Measurements from ENCODE around the gene ARHGAP18. TPM values are rescaled to one million over a fixed set of nuclear protein-coding genes. Genes with fewer than 3 reads are reported as not detected.

Gene ARHGAP18
- 0.65 and 1.6 TPM in 2 replicates for total RNA-seq (2014; rRNA removed; shearing (Covaris generic); ENCODE audit: low replicate concordance)

DNA sequence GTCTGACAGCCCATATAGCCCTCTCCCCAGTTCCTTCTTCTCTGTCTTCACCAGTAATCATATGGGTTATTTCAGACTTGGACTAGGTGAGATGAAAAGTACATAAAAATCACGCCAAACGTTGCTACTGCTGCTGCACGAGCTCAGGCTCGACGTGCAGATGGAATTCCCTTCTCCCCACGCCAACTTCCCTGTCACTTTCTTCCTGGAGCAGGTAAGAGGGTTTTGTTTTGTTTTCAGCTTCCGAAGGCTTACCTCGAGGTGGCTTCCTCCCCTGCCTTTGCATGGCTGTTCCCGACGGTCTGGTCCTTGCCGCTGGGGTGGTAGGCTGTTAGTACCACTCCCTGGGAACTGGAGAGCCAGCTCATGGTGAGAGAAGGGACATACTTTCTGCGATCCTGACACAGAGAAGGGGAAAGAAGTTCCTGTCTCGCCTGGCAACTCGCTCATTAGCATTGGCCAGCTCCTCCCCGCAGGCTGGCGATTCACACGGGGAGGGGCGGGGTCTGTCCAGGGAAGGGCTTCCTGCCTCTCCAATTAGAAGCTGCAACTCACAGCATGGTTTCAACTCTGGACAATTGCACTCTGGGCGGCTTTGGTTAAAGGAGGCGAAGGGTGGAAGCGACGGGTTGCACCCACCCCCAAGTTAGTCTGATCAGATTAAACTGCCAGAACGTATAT lies at the start of gene ARHGAP18:
Gene ARHGAP18 (minus strand): TSS at position 409 of the 681 bp plus-strand sequence. CDS start 41 bp downstream, at position 368.
- H3K27ac ChIP-seq (ENCODE audit: low read length): no peak within 1 kb of the TSS
- H3K9ac ChIP-seq (ENCODE audit: low read length): peak within 1 kb of the TSS; percentile 53
- H3K36me3 ChIP-seq (ENCODE audit: insufficient read depth, low read length): no peaks in the 10 kb centered on the region
- H4K20me1 ChIP-seq (ENCODE audit: insufficient read depth, low read depth, low read length): no peaks in the 10 kb centered on the region
- peak within 1 kb of the TSS; percentile 99 for H2AFZ ChIP-seq (ENCODE audit: low read length)
- H3K9me3 ChIP-seq (ENCODE audit: low read length): no peaks in the 10 kb centered on the region
- peaks cover 20% of the 10 kb centered on the region for H3K4me1 ChIP-seq (ENCODE audit: low read length)
- H3K4me3 ChIP-seq (ENCODE audit: low read length): peak within 1 kb of the TSS; percentile 63
- no peaks in the 10 kb centered on the region for H3K27me3 ChIP-seq (ENCODE audit: low read length)
- DNase-seq: peak; percentile 81
- no peaks in the 10 kb centered on the region for H3K9me2 ChIP-seq (replicated peaks; ENCODE audit: insufficient read depth, low read length)
- peak within 1 kb of the TSS; percentile 74 for H3K4me2 ChIP-seq (ENCODE audit: low read depth, low read length, poor library complexity, severe bottlenecking)
- no peaks in the 10 kb centered on the region for H3K79me2 ChIP-seq (ENCODE audit: low read length)

DNA sequence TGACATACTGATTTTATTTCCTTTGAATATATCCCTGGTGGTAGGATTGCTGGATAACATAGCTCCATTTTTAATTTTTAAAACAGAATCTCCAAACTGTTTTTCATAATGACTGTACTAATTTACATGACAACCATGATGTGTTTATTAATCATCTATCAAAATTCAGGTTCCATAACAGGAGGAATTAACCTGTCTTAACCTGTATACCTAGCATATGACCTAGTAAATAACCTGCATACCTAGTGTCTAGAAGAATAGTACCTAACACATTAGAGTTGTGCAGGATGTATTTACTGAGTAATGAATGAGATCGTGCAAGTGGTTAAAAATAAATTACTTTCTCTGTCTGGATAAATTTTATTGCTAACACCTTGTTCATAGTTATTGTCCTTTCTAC lies 45.8 kb upstream of the ARHGAP18 start:
- no peaks in the 10 kb centered on the region for H3K79me2 ChIP-seq (ENCODE audit: low read length)
- no peaks in the 10 kb centered on the region for H3K9me3 ChIP-seq (ENCODE audit: low read length)
- DNase-seq: no peak
- H3K9me2 ChIP-seq (replicated peaks; ENCODE audit: insufficient read depth, low read length): no peaks in the 10 kb centered on the region
- no peak overlapping the region for H3K4me3 ChIP-seq (ENCODE audit: low read length)
- no peaks in the 10 kb centered on the region for H3K27me3 ChIP-seq (ENCODE audit: low read length)
- H3K27ac ChIP-seq (ENCODE audit: low read length): no peak overlapping the region
- H3K4me2 ChIP-seq (ENCODE audit: low read depth, low read length, poor library complexity, severe bottlenecking): no peak overlapping the region
- H2AFZ ChIP-seq (ENCODE audit: low read length): no peak overlapping the region
- no peaks in the 10 kb centered on the region for H3K36me3 ChIP-seq (ENCODE audit: insufficient read depth, low read length)
- no peaks in the 10 kb centered on the region for H3K4me1 ChIP-seq (ENCODE audit: low read length)
- no peaks in the 10 kb centered on the region for H4K20me1 ChIP-seq (ENCODE audit: insufficient read depth, low read depth, low read length)
- no peak overlapping the region for H3K9ac ChIP-seq (ENCODE audit: low read length)

DNA sequence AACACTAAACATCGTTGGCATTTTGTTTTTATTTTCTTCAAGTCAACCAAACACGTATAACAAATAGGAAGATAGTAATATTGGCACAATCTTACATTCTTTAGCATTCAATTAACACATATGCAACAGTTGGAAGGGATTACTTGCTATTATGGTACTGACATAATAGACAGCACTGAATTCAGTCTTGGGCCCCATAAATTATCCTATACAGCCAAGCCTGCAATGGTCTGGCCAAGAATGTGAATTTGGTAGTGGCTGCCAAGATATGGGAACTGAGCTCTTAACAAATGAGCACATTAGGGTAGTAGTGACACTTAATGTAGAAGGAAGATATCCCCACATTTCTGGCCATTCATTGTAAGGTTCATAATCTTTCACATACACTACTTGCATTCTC lies 44.8 kb upstream of the ARHGAP18 start:
- H3K27me3 ChIP-seq (ENCODE audit: low read length): no peaks in the 10 kb centered on the region
- no peaks in the 10 kb centered on the region for H3K36me3 ChIP-seq (ENCODE audit: insufficient read depth, low read length)
- no peak overlapping the region for H2AFZ ChIP-seq (ENCODE audit: low read length)
- H3K9ac ChIP-seq (ENCODE audit: low read length): no peak overlapping the region
- H4K20me1 ChIP-seq (ENCODE audit: insufficient read depth, low read depth, low read length): no peaks in the 10 kb centered on the region
- H3K9me2 ChIP-seq (replicated peaks; ENCODE audit: insufficient read depth, low read length): no peaks in the 10 kb centered on the region
- H3K79me2 ChIP-seq (ENCODE audit: low read length): no peaks in the 10 kb centered on the region
- DNase-seq: no peak
- peaks cover 4% of the 10 kb centered on the region for H3K4me1 ChIP-seq (ENCODE audit: low read length)
- no peak overlapping the region for H3K4me3 ChIP-seq (ENCODE audit: low read length)
- H3K27ac ChIP-seq (ENCODE audit: low read length): no peak overlapping the region
- H3K4me2 ChIP-seq (ENCODE audit: low read depth, low read length, poor library complexity, severe bottlenecking): no peak overlapping the region
- H3K9me3 ChIP-seq (ENCODE audit: low read length): no peaks in the 10 kb centered on the region

DNA sequence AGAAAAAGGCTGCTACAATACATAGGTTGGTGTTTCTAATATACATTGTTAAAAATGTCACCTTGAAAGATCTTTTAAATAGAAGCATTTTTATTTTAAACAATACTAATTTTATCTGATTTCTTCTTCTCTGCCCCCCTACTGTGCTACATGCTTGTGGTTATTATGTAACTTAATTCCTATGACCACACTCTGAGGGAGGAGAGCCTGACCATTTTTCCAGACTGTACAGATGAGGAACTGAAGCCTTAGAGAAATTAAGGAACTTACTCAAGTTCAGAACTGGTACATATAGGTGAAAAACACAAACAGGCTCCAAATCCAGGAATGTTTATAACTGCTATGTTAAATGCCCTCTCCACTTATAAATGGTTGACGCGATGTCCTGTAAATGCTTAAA lies 43.4 kb upstream of the ARHGAP18 start:
- Histone ChIP-seq H3K4me1 (ENCODE audit: low read length) (peaks cover 17% of the 10 kb centered on the region), H2AFZ (ENCODE audit: low read length) (no peak overlapping the region), H3K79me2 (ENCODE audit: low read length) (no peaks in the 10 kb centered on the region), H3K9me3 (ENCODE audit: low read length) (no peaks in the 10 kb centered on the region), H3K4me2 (ENCODE audit: low read depth, low read length, poor library complexity, severe bottlenecking) (no peak overlapping the region), H3K9me2 (replicated peaks; ENCODE audit: insufficient read depth, low read length) (no peaks in the 10 kb centered on the region), H3K36me3 (ENCODE audit: insufficient read depth, low read length) (no peaks in the 10 kb centered on the region), H3K9ac (ENCODE audit: low read length) (no peak overlapping the region), H3K27me3 (ENCODE audit: low read length) (no peaks in the 10 kb centered on the region), H4K20me1 (ENCODE audit: insufficient read depth, low read depth, low read length) (no peaks in the 10 kb centered on the region), H3K4me3 (ENCODE audit: low read length) (no peak overlapping the region), H3K27ac (ENCODE audit: low read length) (no peak overlapping the region)
- no peak for DNase-seq

- no peaks in the 10 kb centered on the region for H3K27me3 ChIP-seq (ENCODE audit: low read length)
- no peaks in the 10 kb centered on the region for H4K20me1 ChIP-seq (ENCODE audit: insufficient read depth, low read depth, low read length)
- H3K4me3 ChIP-seq (ENCODE audit: low read length): no peak overlapping the region
- H3K27ac ChIP-seq (ENCODE audit: low read length): no peak overlapping the region
- H3K4me1 ChIP-seq (ENCODE audit: low read length): peaks cover 21% of the 10 kb centered on the region
- no peaks in the 10 kb centered on the region for H3K9me2 ChIP-seq (replicated peaks; ENCODE audit: insufficient read depth, low read length)
- no peak for DNase-seq
- H3K36me3 ChIP-seq (ENCODE audit: insufficient read depth, low read length): no peaks in the 10 kb centered on the region
- H3K4me2 ChIP-seq (ENCODE audit: low read depth, low read length, poor library complexity, severe bottlenecking): no peak overlapping the region
- H3K9me3 ChIP-seq (ENCODE audit: low read length): no peaks in the 10 kb centered on the region
- no peaks in the 10 kb centered on the region for H3K79me2 ChIP-seq (ENCODE audit: low read length)
- no peak overlapping the region; the same call in 1 of the 2 replicates for H2AFZ ChIP-seq (ENCODE audit: low read length)
- H3K9ac ChIP-seq (ENCODE audit: low read length): no peak overlapping the region
Observed at GRCh38 chr6:129751384-129751783, 41.4 kb upstream of the ARHGAP18 start.

GRCh38 chr6:129750360-129750759 lies 40.4 kb upstream of the ARHGAP18 start:
- Histone ChIP-seq H3K9me3 (ENCODE audit: low read length) (no peaks in the 10 kb centered on the region), H3K4me2 (ENCODE audit: low read depth, low read length, poor library complexity, severe bottlenecking) (no peak overlapping the region), H4K20me1 (ENCODE audit: insufficient read depth, low read depth, low read length) (no peaks in the 10 kb centered on the region), H3K27ac (ENCODE audit: low read length) (no peak overlapping the region), H3K4me3 (ENCODE audit: low read length) (no peak overlapping the region), H3K9ac (ENCODE audit: low read length) (no peak overlapping the region), H3K27me3 (ENCODE audit: low read length) (no peaks in the 10 kb centered on the region), H3K79me2 (ENCODE audit: low read length) (no peaks in the 10 kb centered on the region), H3K9me2 (replicated peaks; ENCODE audit: insufficient read depth, low read length) (no peaks in the 10 kb centered on the region), H2AFZ (ENCODE audit: low read length) (no peak overlapping the region), H3K36me3 (ENCODE audit: insufficient read depth, low read length) (no peaks in the 10 kb centered on the region), H3K4me1 (ENCODE audit: low read length) (peaks cover 21% of the 10 kb centered on the region)
- no peak for DNase-seq

- H3K4me2 ChIP-seq (ENCODE audit: low read depth, low read length, poor library complexity, severe bottlenecking): peak overlapping the region; percentile 15
- no peaks in the 10 kb centered on the region for H4K20me1 ChIP-seq (ENCODE audit: insufficient read depth, low read depth, low read length)
- H3K27ac ChIP-seq (ENCODE audit: low read length): 0 out of 2 replicates have a peak overlapping the region, but pooled peaks have one; percentile 12
- H2AFZ ChIP-seq (ENCODE audit: low read length): 0 out of 2 replicates have a peak overlapping the region, but pooled peaks have one; percentile 0
- no peaks in the 10 kb centered on the region for H3K79me2 ChIP-seq (ENCODE audit: low read length)
- no peak overlapping the region for H3K9ac ChIP-seq (ENCODE audit: low read length)
- no peaks in the 10 kb centered on the region for H3K27me3 ChIP-seq (ENCODE audit: low read length)
- peaks cover 21% of the 10 kb centered on the region for H3K4me1 ChIP-seq (ENCODE audit: low read length)
- H3K36me3 ChIP-seq (ENCODE audit: insufficient read depth, low read length): no peaks in the 10 kb centered on the region
- H3K9me2 ChIP-seq (replicated peaks; ENCODE audit: insufficient read depth, low read length): no peaks in the 10 kb centered on the region
- no peaks in the 10 kb centered on the region for H3K9me3 ChIP-seq (ENCODE audit: low read length)
- H3K4me3 ChIP-seq (ENCODE audit: low read length): no peak overlapping the region
- DNase-seq: peak; percentile 67
Observed at GRCh38 chr6:129749749-129750120, 39.8 kb upstream of the ARHGAP18 start.

DNA sequence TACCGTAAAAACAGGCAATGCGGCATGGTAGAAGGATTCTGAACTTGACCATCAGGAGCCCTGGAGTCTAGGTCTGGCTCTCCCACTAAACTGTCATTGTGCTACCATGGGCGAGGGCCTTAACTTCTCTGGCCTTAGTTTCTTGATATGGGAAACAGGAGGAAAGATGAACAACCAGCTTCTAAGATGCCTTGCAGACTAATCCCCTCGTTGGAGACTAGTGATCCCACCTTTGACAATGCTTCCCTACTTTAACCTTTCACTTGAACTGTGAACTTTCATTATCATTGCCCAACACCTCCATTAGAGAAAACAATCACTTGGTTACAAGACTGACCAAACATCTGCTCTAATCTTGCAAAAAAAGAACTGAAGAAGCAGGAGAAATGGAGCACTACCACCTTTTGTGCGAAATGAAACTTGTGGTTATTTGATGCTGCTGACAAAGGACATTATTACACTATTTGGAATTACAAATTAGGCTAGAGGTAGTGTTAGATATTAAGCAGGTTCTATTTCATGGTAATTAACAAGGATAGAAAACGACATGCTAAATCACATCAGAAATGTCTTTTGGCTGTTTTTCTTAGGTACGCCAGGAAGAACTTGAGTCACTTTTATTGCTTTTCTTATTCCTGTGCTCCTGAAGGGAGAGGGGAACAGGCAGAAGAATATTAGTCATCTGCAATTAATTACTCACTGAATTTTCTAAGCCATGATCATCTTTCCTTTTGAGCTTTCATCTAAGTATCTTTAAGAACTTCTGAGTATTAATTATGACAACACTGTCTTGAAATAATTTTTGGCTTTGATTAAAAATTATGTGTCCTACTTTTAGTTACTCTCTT lies 39.1 kb upstream of the ARHGAP18 start:
- Histone ChIP-seq H3K79me2 (ENCODE audit: low read length) (no peaks in the 10 kb centered on the region), H3K9me2 (replicated peaks; ENCODE audit: insufficient read depth, low read length) (no peaks in the 10 kb centered on the region), H3K9ac (ENCODE audit: low read length) (0 out of 2 replicates have a peak overlapping the region, but pooled peaks have one; percentile 29), H4K20me1 (ENCODE audit: insufficient read depth, low read depth, low read length) (no peaks in the 10 kb centered on the region), H3K4me2 (ENCODE audit: low read depth, low read length, poor library complexity, severe bottlenecking) (peak overlapping the region; percentile 15), H3K36me3 (ENCODE audit: insufficient read depth, low read length) (no peaks in the 10 kb centered on the region), H3K4me1 (ENCODE audit: low read length) (peaks cover 21% of the 10 kb centered on the region), H3K27me3 (ENCODE audit: low read length) (no peaks in the 10 kb centered on the region), H2AFZ (ENCODE audit: low read length) (peak overlapping the region; percentile 58), H3K4me3 (ENCODE audit: low read length) (no peak overlapping the region), H3K9me3 (ENCODE audit: low read length) (no peaks in the 10 kb centered on the region), H3K27ac (ENCODE audit: low read length) (0 out of 2 replicates have a peak overlapping the region, but pooled peaks have one; percentile 12)
- no peak for DNase-seq
